WTC11 (cell line): ENCODE data around the gene CAMK2D. TPM values are rescaled to one million over a fixed set of nuclear protein-coding genes. Genes with fewer than 3 reads are reported as not detected.

Experiments used
- ATAC-seq: fragments of 200-7000 bp; cut with Tn5 transposase; 2 replicates; pipeline ENCODE4 v1.10.0; 2021; ENCODE audit warnings: mild to moderate bottlenecking, moderate library complexity
- CTCF ChIA-PET: fragments of 300-600 bp; sonication (Branson Sonifier 250); formaldehyde crosslinking; loops from one replicate; lab custom pipeline; 2021; ENCODE audit warnings: antibody characterized with exemption; lab: Charles Lee
- POLR2A ChIA-PET: fragments of 350-600 bp; sonication (Branson Sonifier 250); formaldehyde crosslinking; loops from one replicate; lab custom pipeline; 2021; ENCODE audit warnings: antibody characterized with exemption; lab: Charles Lee
- DNase-seq: peaks from one replicate; pipeline ENCODE4 v3.0.0; 2021; ENCODE audit warnings: low spot score
- H3K27ac Mint-ChIP-seq: 2 replicates; pipeline ENCODE4 v1.8.0; 2021; ENCODE audit warnings: mixed read lengths
- H3K27me3 Mint-ChIP-seq: 2 replicates; pipeline ENCODE4 v1.8.0; 2021; ENCODE audit warnings: low read depth, mild to moderate bottlenecking, moderate library complexity, mixed read lengths
- H3K36me3 Mint-ChIP-seq: 2 replicates; pipeline ENCODE4 v1.8.0; 2021; ENCODE audit warnings: mixed read lengths
- H3K4me1 Mint-ChIP-seq: 2 replicates; pipeline ENCODE4 v1.8.0; 2022; ENCODE audit warnings: mixed read lengths
- H3K4me3 Mint-ChIP-seq: 2 replicates; pipeline ENCODE4 v1.8.0; 2021; ENCODE audit warnings: mild to moderate bottlenecking, moderate library complexity, mixed read lengths
- H3K9me3 Mint-ChIP-seq: 2 replicates; pipeline ENCODE4 v1.8.0; 2021; ENCODE audit warnings: mixed read lengths
- CBFB ChIP-seq: sonication (generic); formaldehyde crosslinking; IDR thresholded peaks from 2 replicates; pipeline ENCODE4 v1.8.1; 2022; ENCODE audit warnings: mild to moderate bottlenecking, low read depth, missing genetic modification reagents
- CREB1 ChIP-seq: sonication (generic); formaldehyde crosslinking; IDR thresholded peaks from 2 replicates; pipeline ENCODE4 v1.8.0; 2023; ENCODE audit warnings: mild to moderate bottlenecking, missing genetic modification reagents
- GABPB1 ChIP-seq: sonication (generic); formaldehyde crosslinking; IDR thresholded peaks from 2 replicates; pipeline ENCODE4 v1.8.1; 2023; ENCODE audit warnings: mild to moderate bottlenecking, missing genetic modification reagents
- HMGA2 ChIP-seq: fragments of 250-450 bp; sonication (Bioruptor Pico); IDR thresholded peaks from 2 replicates; pipeline ENCODE4 v1.4.0; 2021; ENCODE audit warnings: mild to moderate bottlenecking, moderate library complexity
- RELA ChIP-seq: sonication (generic); formaldehyde crosslinking; IDR thresholded peaks from 2 replicates; pipeline ENCODE4 v1.8.1; 2022; ENCODE audit warnings: missing genetic modification reagents, mild to moderate bottlenecking, borderline replicate concordance
- SMAD4 ChIP-seq: sonication (generic); formaldehyde crosslinking; IDR thresholded peaks from 2 replicates; pipeline ENCODE4 v1.8.0; 2022; ENCODE audit warnings: mild to moderate bottlenecking, missing genetic modification reagents
- TEAD1 ChIP-seq: sonication (generic); formaldehyde crosslinking; IDR thresholded peaks from 2 replicates; pipeline ENCODE4 v1.8.0; 2022; ENCODE audit warnings: mild to moderate bottlenecking, missing genetic modification reagents
- ZBTB21 ChIP-seq: sonication (generic); formaldehyde crosslinking; IDR thresholded peaks from 2 replicates; pipeline ENCODE4 v1.8.1; 2023; ENCODE audit warnings: mild to moderate bottlenecking, missing genetic modification reagents, borderline replicate concordance
- ZNF232 ChIP-seq: sonication (generic); formaldehyde crosslinking; IDR thresholded peaks from 2 replicates; pipeline ENCODE4 v1.8.0; 2022; ENCODE audit warnings: mild to moderate bottlenecking, missing genetic modification reagents
- ZNF416 ChIP-seq: fragments of 250-450 bp; sonication (Bioruptor Pico); IDR thresholded peaks from 2 replicates; pipeline ENCODE4 v1.9.0; 2021; ENCODE audit warnings: mild to moderate bottlenecking, inconsistent platforms
- total RNA-seq: library from RNA; stranded (reverse); gene quantifications from 3 replicates; pipeline ENCODE4 v1.2.3, GENCODE V29; 2021
- TF ChIP-seq, protein P1 (sequence below): sonication (generic); formaldehyde crosslinking; IDR thresholded peaks from 2 replicates; pipeline ENCODE4 v1.8.1; 2023; ENCODE audit warnings: mild to moderate bottlenecking, missing genetic modification reagents, moderate library complexity
- TF ChIP-seq, protein P2 (sequence below): sonication (generic); formaldehyde crosslinking; IDR thresholded peaks from 2 replicates; pipeline ENCODE4 v1.8.1; 2023; ENCODE audit warnings: mild to moderate bottlenecking, missing genetic modification reagents
- TF ChIP-seq, protein P3 (sequence below): sonication (generic); formaldehyde crosslinking; IDR thresholded peaks from 2 replicates; pipeline ENCODE4 v1.8.1; 2022; ENCODE audit warnings: low read depth, missing genetic modification reagents, borderline replicate concordance
- TF ChIP-seq, protein P4 (sequence below): sonication (generic); formaldehyde crosslinking; IDR thresholded peaks from 2 replicates; pipeline ENCODE4 v1.8.1; 2022; ENCODE audit warnings: low read depth, mild to moderate bottlenecking, moderate library complexity, missing genetic modification reagents, borderline replicate concordance
- TF ChIP-seq, protein P5 (sequence below): fragments of 250-450 bp; sonication (Bioruptor Pico); IDR thresholded peaks from 2 replicates; pipeline ENCODE4 v1.9.0; 2021; ENCODE audit warnings: mild to moderate bottlenecking
- TF ChIP-seq, protein P6 (sequence below): sonication (generic); formaldehyde crosslinking; conservative IDR thresholded peaks from 2 replicates; pipeline ENCODE4 v1.8.1; 2023; ENCODE audit warnings: mild to moderate bottlenecking, low read depth, missing genetic modification reagents, moderate library complexity

Gene CAMK2D
- total RNA-seq, 1 experiment from 2014 or later: 16.5 TPM

DNA sequence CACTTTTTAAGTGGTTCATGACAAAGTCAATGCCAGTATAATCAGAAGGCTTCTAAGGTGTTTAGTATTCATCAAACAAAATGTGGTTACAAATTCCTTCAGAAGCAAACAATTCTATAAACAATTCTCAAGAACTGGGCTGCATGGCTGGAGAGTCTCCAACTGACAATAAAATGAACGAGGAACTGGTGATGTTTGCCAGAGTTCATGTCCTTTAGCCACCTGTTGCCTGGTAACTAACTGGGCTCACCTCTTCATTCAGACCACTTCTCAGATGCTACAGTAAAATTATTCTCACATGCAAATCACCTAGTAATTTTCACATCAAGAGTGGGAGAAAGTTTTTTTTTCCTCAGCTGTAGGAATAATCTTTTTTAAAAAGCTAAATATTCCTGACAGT, 53.3 kb downstream of the CAMK2D start:
- POLR2A ChIA-PET: no interaction called here
- no peaks in the 10 kb centered on the region for H3K36me3 Mint-ChIP-seq
- DNase-seq: no peak
- TF ChIP-seq, protein P1, sequence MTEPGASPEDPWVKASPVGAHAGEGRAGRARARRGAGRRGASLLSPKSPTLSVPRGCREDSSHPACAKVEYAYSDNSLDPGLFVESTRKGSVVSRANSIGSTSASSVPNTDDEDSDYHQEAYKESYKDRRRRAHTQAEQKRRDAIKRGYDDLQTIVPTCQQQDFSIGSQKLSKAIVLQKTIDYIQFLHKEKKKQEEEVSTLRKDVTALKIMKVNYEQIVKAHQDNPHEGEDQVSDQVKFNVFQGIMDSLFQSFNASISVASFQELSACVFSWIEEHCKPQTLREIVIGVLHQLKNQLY (CRISPR knock-in tag): no peak
- no peak for TF ChIP-seq ZBTB21 (CRISPR knock-in tag)
- TF ChIP-seq, protein P2, sequence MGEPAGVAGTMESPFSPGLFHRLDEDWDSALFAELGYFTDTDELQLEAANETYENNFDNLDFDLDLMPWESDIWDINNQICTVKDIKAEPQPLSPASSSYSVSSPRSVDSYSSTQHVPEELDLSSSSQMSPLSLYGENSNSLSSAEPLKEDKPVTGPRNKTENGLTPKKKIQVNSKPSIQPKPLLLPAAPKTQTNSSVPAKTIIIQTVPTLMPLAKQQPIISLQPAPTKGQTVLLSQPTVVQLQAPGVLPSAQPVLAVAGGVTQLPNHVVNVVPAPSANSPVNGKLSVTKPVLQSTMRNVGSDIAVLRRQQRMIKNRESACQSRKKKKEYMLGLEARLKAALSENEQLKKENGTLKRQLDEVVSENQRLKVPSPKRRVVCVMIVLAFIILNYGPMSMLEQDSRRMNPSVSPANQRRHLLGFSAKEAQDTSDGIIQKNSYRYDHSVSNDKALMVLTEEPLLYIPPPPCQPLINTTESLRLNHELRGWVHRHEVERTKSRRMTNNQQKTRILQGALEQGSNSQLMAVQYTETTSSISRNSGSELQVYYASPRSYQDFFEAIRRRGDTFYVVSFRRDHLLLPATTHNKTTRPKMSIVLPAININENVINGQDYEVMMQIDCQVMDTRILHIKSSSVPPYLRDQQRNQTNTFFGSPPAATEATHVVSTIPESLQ: no peak
- no peak for TF ChIP-seq TEAD1
- TF ChIP-seq, protein P3, sequence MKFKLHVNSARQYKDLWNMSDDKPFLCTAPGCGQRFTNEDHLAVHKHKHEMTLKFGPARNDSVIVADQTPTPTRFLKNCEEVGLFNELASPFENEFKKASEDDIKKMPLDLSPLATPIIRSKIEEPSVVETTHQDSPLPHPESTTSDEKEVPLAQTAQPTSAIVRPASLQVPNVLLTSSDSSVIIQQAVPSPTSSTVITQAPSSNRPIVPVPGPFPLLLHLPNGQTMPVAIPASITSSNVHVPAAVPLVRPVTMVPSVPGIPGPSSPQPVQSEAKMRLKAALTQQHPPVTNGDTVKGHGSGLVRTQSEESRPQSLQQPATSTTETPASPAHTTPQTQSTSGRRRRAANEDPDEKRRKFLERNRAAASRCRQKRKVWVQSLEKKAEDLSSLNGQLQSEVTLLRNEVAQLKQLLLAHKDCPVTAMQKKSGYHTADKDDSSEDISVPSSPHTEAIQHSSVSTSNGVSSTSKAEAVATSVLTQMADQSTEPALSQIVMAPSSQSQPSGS (CRISPR knock-in tag): no peak
- TF ChIP-seq, protein P4, sequence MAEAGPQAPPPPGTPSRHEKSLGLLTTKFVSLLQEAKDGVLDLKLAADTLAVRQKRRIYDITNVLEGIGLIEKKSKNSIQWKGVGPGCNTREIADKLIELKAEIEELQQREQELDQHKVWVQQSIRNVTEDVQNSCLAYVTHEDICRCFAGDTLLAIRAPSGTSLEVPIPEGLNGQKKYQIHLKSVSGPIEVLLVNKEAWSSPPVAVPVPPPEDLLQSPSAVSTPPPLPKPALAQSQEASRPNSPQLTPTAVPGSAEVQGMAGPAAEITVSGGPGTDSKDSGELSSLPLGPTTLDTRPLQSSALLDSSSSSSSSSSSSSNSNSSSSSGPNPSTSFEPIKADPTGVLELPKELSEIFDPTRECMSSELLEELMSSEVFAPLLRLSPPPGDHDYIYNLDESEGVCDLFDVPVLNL (CRISPR knock-in tag): no peak
- TF ChIP-seq, protein P5, sequence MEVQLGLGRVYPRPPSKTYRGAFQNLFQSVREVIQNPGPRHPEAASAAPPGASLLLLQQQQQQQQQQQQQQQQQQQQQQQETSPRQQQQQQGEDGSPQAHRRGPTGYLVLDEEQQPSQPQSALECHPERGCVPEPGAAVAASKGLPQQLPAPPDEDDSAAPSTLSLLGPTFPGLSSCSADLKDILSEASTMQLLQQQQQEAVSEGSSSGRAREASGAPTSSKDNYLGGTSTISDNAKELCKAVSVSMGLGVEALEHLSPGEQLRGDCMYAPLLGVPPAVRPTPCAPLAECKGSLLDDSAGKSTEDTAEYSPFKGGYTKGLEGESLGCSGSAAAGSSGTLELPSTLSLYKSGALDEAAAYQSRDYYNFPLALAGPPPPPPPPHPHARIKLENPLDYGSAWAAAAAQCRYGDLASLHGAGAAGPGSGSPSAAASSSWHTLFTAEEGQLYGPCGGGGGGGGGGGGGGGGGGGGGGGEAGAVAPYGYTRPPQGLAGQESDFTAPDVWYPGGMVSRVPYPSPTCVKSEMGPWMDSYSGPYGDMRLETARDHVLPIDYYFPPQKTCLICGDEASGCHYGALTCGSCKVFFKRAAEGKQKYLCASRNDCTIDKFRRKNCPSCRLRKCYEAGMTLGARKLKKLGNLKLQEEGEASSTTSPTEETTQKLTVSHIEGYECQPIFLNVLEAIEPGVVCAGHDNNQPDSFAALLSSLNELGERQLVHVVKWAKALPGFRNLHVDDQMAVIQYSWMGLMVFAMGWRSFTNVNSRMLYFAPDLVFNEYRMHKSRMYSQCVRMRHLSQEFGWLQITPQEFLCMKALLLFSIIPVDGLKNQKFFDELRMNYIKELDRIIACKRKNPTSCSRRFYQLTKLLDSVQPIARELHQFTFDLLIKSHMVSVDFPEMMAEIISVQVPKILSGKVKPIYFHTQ (CRISPR knock-in tag): no peak
- no peak for TF ChIP-seq RELA (CRISPR knock-in tag)
- TF ChIP-seq SMAD4 (CRISPR knock-in tag): no peak
- TF ChIP-seq ZNF416 (CRISPR knock-in tag): no peak
- TF ChIP-seq GABPB1 (CRISPR knock-in tag): no peak
- no peak for TF ChIP-seq HMGA2 (CRISPR knock-in tag)
- TF ChIP-seq, protein P6, sequence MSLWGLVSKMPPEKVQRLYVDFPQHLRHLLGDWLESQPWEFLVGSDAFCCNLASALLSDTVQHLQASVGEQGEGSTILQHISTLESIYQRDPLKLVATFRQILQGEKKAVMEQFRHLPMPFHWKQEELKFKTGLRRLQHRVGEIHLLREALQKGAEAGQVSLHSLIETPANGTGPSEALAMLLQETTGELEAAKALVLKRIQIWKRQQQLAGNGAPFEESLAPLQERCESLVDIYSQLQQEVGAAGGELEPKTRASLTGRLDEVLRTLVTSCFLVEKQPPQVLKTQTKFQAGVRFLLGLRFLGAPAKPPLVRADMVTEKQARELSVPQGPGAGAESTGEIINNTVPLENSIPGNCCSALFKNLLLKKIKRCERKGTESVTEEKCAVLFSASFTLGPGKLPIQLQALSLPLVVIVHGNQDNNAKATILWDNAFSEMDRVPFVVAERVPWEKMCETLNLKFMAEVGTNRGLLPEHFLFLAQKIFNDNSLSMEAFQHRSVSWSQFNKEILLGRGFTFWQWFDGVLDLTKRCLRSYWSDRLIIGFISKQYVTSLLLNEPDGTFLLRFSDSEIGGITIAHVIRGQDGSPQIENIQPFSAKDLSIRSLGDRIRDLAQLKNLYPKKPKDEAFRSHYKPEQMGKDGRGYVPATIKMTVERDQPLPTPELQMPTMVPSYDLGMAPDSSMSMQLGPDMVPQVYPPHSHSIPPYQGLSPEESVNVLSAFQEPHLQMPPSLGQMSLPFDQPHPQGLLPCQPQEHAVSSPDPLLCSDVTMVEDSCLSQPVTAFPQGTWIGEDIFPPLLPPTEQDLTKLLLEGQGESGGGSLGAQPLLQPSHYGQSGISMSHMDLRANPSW (CRISPR knock-in tag): no peak
- TF ChIP-seq ZNF232 (CRISPR knock-in tag): no peak
- no peak for TF ChIP-seq CREB1 (CRISPR knock-in tag)
- TF ChIP-seq CBFB (CRISPR knock-in tag): no peak
- TF ChIP-seq, all 79 proteins: peak for 0
- H3K27ac Mint-ChIP-seq: no peak overlapping the region
- H3K4me3 Mint-ChIP-seq: no peak overlapping the region
- CTCF ChIA-PET: no interaction called here
- H3K9me3 Mint-ChIP-seq: no peaks in the 10 kb centered on the region
- ATAC-seq: no peak
- H3K27me3 Mint-ChIP-seq: no peaks in the 10 kb centered on the region
- peaks cover 10% of the 10 kb centered on the region; the same call in 1 of the 2 replicates for H3K4me1 Mint-ChIP-seq
